B cell (primary cell): ENCODE measurements around the gene ADORA3. TPM values are rescaled to one million over a fixed set of nuclear protein-coding genes. Genes with fewer than 3 reads are reported as not detected.

Source experiments
- ATAC-seq: fragments of 200-7000 bp; cut with Tn5 transposase; one replicate; pipeline ENCODE4 v1.10.0; 2021; ENCODE audit warnings: low read depth, mild to moderate bottlenecking, moderate number of reproducible peaks, moderate library complexity
- CTCF ChIA-PET: fragments of 350-600 bp; sonication (Branson Sonifier 250); formaldehyde crosslinking; loops from one replicate; lab custom pipeline; 2021; ENCODE audit warnings: antibody characterized with exemption, inconsistent platforms; lab: Charles Lee
- POLR2A ChIA-PET: fragments of 350-600 bp; sonication (Branson Sonifier 250); formaldehyde crosslinking; loops from one replicate; lab custom pipeline; 2021; ENCODE audit warnings: antibody characterized with exemption; lab: Charles Lee
- DNase-seq: peaks from one replicate; pipeline ENCODE4 v3.0.0; 2013
- H2AFZ ChIP-seq: 2 replicates; pipeline ENCODE4 v1.6.1; 2012; ENCODE audit warnings: mild to moderate bottlenecking, low read depth, low read length; ENCODE audit not compliant: insufficient read depth, poor library complexity, severe bottlenecking
- H3K27ac ChIP-seq, 2 donors: 1 replicate in 1 of 2; 2 replicates in 1 of 2; pipeline ENCODE4 v1.5.1; 2012 to 2013; ENCODE audit warnings: low read length in 2 of 2, mild to moderate bottlenecking in 2 of 2, moderate library complexity in 1 of 2
- H3K27me3 ChIP-seq, 4 experiments: fragments of 200-600 bp in 1 of 4; sonication (generic) in 1 of 4; replicated peaks in 1 of 4; 1 replicate in 2 of 4; 2 replicates in 2 of 4; pipeline versions ENCODE4 v1.6.1 to v1.7.0; 2013 to 2016; ENCODE audit warnings: low read length in 3 of 4, mild to moderate bottlenecking in 2 of 4, mixed read lengths in 1 of 4, moderate library complexity in 1 of 4; ENCODE audit not compliant: insufficient read depth in 4 of 4, control insufficient read depth in 3 of 4; ENCODE audit errors: control extremely low read depth in 1 of 4
- H3K36me3 ChIP-seq, 2 experiments: replicated peaks in 1 of 2; 1 replicate in 1 of 2; 2 replicates in 1 of 2; pipeline versions ENCODE4 v1.6.1 to v1.7.1; 2013; ENCODE audit warnings: low read length in 1 of 2; ENCODE audit not compliant: insufficient read depth in 2 of 2, control insufficient read depth in 1 of 2; ENCODE audit errors: control extremely low read depth in 1 of 2, extremely low read depth in 1 of 2
- H3K4me1 ChIP-seq, 2 donors: fragments of 200-600 bp in 1 of 2; sonication (generic) in 1 of 2; 1 replicate in 1 of 2; 2 replicates in 1 of 2; pipeline versions ENCODE4 v1.5.1 to v1.6.1; 2013 to 2017; ENCODE audit warnings: low read length in 2 of 2; ENCODE audit not compliant: control insufficient read depth in 2 of 2, insufficient read depth in 2 of 2
- H3K4me2 ChIP-seq: replicated peaks from 2 replicates; pipeline ENCODE3; 2012; ENCODE audit warnings: mild to moderate bottlenecking, low read depth, low read length; ENCODE audit not compliant: poor library complexity, severe bottlenecking
- H3K4me3 ChIP-seq, 5 experiments: fragments of 200-600 bp in 1 of 5; sonication (generic) in 1 of 5; 1 replicate in 3 of 5; 2 replicates in 2 of 5; pipeline versions ENCODE4 v1.5.1 to v1.7.0; 2011 to 2016; ENCODE audit warnings: low read length in 4 of 5, mild to moderate bottlenecking in 4 of 5, low read depth in 2 of 5, control low read depth in 1 of 5, moderate library complexity in 1 of 5; ENCODE audit not compliant: insufficient read depth in 1 of 5; ENCODE audit errors: control extremely low read depth in 1 of 5, extremely low read depth in 1 of 5
- H3K79me2 ChIP-seq: fragments of 200-600 bp; sonication (generic); one replicate; pipeline ENCODE4 v1.6.0; 2016; ENCODE audit warnings: low read length; ENCODE audit not compliant: control insufficient read depth, insufficient read depth
- H3K9ac ChIP-seq: fragments of 200-600 bp; sonication (generic); 2 replicates; pipeline ENCODE4 v1.6.1; 2017; ENCODE audit warnings: mild to moderate bottlenecking, low read length, moderate library complexity
- H3K9me3 ChIP-seq, 3 donors: one replicate each; pipeline versions ENCODE4 v1.6.1 to v1.7.1; 2013; ENCODE audit warnings: low read length in 2 of 3; ENCODE audit not compliant: control insufficient read depth in 2 of 3, insufficient read depth in 1 of 3; ENCODE audit errors: control extremely low read depth in 1 of 3
- H4K20me1 ChIP-seq: 2 replicates; pipeline ENCODE4 v1.6.0; 2012; ENCODE audit warnings: mild to moderate bottlenecking, low read length; ENCODE audit not compliant: insufficient read depth, control insufficient read depth, poor library complexity, severe bottlenecking
- H3K27ac Mint-ChIP-seq: one replicate; pipeline ENCODE4 v1.8.0; 2021; ENCODE audit warnings: mixed read lengths
- H3K27me3 Mint-ChIP-seq: one replicate; pipeline ENCODE4 v1.8.0; 2021; ENCODE audit warnings: mixed read lengths
- H3K4me1 Mint-ChIP-seq: one replicate; pipeline ENCODE4 v1.8.0; 2021; ENCODE audit warnings: mixed read lengths
- H3K4me3 Mint-ChIP-seq: one replicate; pipeline ENCODE4 v1.8.0; 2021; ENCODE audit warnings: mixed read lengths
- H3K9me3 Mint-ChIP-seq: one replicate; pipeline ENCODE4 v1.8.0; 2022; ENCODE audit warnings: mixed read lengths; ENCODE audit not compliant: insufficient read depth
- EZH2 ChIP-seq: IDR thresholded peaks from 2 replicates; pipeline ENCODE4 v1.6.1; 2012; ENCODE audit warnings: borderline replicate concordance, low read depth, mild to moderate bottlenecking, moderate library complexity, low read length; ENCODE audit not compliant: insufficient read depth, poor library complexity, severe bottlenecking
- WGBS: methylation state at CpG from one replicate; pipeline ENCODE4 v1.1.5; 2013; ENCODE audit warnings: missing lambda C conversion rate; ENCODE audit not compliant: insufficient coverage; 5-methylcytosine and 5-hydroxymethylcytosine counted together
- intact Hi-C: fragments of 100-400 bp; cut with micrococcal nuclease; formaldehyde crosslinking; loops from one replicate; pipeline ENCODE4 v1.10.0; 2022
- polyA plus RNA-seq: library from polyadenylated mRNA; depleted of rRNA; stranded (reverse); fragments of >200 nt; gene quantifications from 2 replicates; pipeline ENCODE4 v1.2.3, GENCODE V29; 2012
- small RNA-seq: library from RNA; depleted of rRNA; stranded (forward); fragments of <200 nt; gene quantifications from one replicate; pipeline ENCODE3, GENCODE V24; 2012; ENCODE audit warnings: low replicate concordance, low read depth; ENCODE audit not compliant: insufficient read length
- total RNA-seq, 2 donors: library from RNA; stranded (reverse); fragments of 120-200 nt in 1 of 2; gene quantifications; 1 replicate in 1 of 2; 2 replicates in 1 of 2; pipeline versions ENCODE4 v1.2.3 to v1.2.4, GENCODE V29; 2013 to 2022
- TF ChIP-seq, protein P1 (sequence below): fragments of 200-600 bp; IDR thresholded peaks from one replicate; pipeline ENCODE4 v1.8.0; 2022; ENCODE audit warnings: antibody characterized with exemption, mild to moderate bottlenecking

ADORA3 gene
- total and polyA plus RNA-seq, 2 donors (not counting 1 experiment from before 2014, with no cell fraction given), result 0.04 to 0.39 TPM

DNA sequence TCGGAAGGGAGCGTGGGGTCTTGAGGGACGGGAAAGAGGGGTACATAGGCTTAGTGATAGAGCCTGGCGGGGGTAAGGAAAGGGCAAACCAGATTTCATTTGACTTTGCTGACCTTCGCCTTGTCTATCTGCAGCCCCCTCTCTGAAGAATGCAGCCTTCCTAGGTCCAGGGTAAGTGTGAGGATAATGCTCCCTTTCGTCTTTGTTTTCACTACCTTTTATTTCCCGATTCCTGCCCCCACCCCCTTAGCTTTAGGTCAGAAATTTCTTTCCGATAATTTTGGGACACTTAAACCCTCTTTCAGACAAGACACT, 53.8 kb downstream of the ADORA3 start:
- CTCF ChIA-PET, result interaction anchor here (0.8 to 2.2 kb wide), 3 partner anchors 31 to 139 kb away, joined by 3 to 14 read pairs (median 4); no protein-coding TSS in a partner anchor
- Mint-ChIP-seq H3K4me3 (peak overlapping the region; percentile 100), H3K4me1 (peaks cover 76% of the 10 kb centered on the region), H3K9me3 (no peaks in the 10 kb centered on the region), H3K27me3 (no peaks in the 10 kb centered on the region), H3K27ac (peak overlapping the region; percentile 99)
- Histone ChIP-seq H3K4me2 (peak overlapping the region; percentile 94), H4K20me1 (peaks cover 24% of the 10 kb centered on the region), H3K79me2 (peaks cover 67% of the 10 kb centered on the region), H3K4me3 (peak overlapping the region; percentile 76 to 94 (median 85)), H3K36me3 (peaks cover 0 to 46% of the 10 kb centered on the region in 2 experiments), H3K27me3 (no peaks in the 10 kb centered on the region), H3K27ac (peak overlapping the region; percentile 60 to 95), H2AFZ (peak overlapping the region; percentile 97), H3K9ac (peak overlapping the region; percentile 99), H3K9me3 (no peaks in the 10 kb centered on the region), H3K4me1 (peaks cover 42 to 51% of the 10 kb centered on the region in 2 donors)
- whole genome bisulfite sequencing, result 0% methylated on average over 5 of the region's 8 CpGs
- POLR2A ChIA-PET, result interaction anchor here (0.7 to 1.2 kb wide), 2 partner anchors 54 to 57 kb away, joined by 3 to 6 read pairs; no protein-coding TSS in a partner anchor
- no peak for TF ChIP-seq EZH2
- TF ChIP-seq, protein P1, sequence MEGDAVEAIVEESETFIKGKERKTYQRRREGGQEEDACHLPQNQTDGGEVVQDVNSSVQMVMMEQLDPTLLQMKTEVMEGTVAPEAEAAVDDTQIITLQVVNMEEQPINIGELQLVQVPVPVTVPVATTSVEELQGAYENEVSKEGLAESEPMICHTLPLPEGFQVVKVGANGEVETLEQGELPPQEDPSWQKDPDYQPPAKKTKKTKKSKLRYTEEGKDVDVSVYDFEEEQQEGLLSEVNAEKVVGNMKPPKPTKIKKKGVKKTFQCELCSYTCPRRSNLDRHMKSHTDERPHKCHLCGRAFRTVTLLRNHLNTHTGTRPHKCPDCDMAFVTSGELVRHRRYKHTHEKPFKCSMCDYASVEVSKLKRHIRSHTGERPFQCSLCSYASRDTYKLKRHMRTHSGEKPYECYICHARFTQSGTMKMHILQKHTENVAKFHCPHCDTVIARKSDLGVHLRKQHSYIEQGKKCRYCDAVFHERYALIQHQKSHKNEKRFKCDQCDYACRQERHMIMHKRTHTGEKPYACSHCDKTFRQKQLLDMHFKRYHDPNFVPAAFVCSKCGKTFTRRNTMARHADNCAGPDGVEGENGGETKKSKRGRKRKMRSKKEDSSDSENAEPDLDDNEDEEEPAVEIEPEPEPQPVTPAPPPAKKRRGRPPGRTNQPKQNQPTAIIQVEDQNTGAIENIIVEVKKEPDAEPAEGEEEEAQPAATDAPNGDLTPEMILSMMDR, result no peak
- intact Hi-C loops, result loop anchor here (1.0 to 10.0 kb wide), 7 partner anchors 22 to 1625 kb away; partner anchors contain the start of genes CEPT1, DDX20, DRAM2 and LRIG2
- ATAC-seq (no peak), DNase-seq (no peak)

Small RNAs within 50 kb of the gene (small RNA-seq; reads per million reads assigned to genes)
- not detected for gene RNU6-792P

Other genes with a start within 250 kb of the ADORA3 start
- not detected in 2 replicates for gene CHIA, start 212.8 kb downstream of the ADORA3 start, total RNA-seq
- not detected in 2 replicates for gene CHIA, start 212.8 kb downstream of the ADORA3 start, polyA plus RNA-seq
- gene OVGP1, start 75.9 kb downstream of the ADORA3 start, total RNA-seq, result 3.3 and 5.4 TPM in 2 replicates
- 8.8 and 14.2 TPM in 2 replicates for gene OVGP1, start 75.9 kb downstream of the ADORA3 start, polyA plus RNA-seq
- gene WDR77, start 54.4 kb downstream of the ADORA3 start, total RNA-seq, result 40.5 and 41.4 TPM in 2 replicates
- gene WDR77, start 54.4 kb downstream of the ADORA3 start, polyA plus RNA-seq, result 65.0 and 85.5 TPM in 2 replicates
- gene ATP5PB, start 54.2 kb downstream of the ADORA3 start, total RNA-seq, result 110 and 113 TPM in 2 replicates
- 52.9 and 81.2 TPM in 2 replicates for gene ATP5PB, start 54.2 kb downstream of the ADORA3 start, polyA plus RNA-seq
- 46.3 and 47.6 TPM in 2 replicates for gene C1orf162, start 29.6 kb downstream of the ADORA3 start, total RNA-seq
- gene C1orf162, start 29.6 kb downstream of the ADORA3 start, polyA plus RNA-seq, result 64.8 and 91.3 TPM in 2 replicates
- not detected in 2 replicates for gene TMIGD3, start within 50 bp of the ADORA3 start, total RNA-seq
- gene TMIGD3, start within 50 bp of the ADORA3 start, polyA plus RNA-seq, result 0.19 TPM in 1 of 2 replicates, not detected in the other
- gene RAP1A, start 116.2 kb upstream of the ADORA3 start, total RNA-seq, result 74.6 and 75.3 TPM in 2 replicates
- gene RAP1A, start 116.2 kb upstream of the ADORA3 start, polyA plus RNA-seq, result 32.6 and 39.8 TPM in 2 replicates
- 6.4 and 6.5 TPM in 2 replicates for gene INKA2, start 235.8 kb upstream of the ADORA3 start, total RNA-seq
- gene INKA2, start 235.8 kb upstream of the ADORA3 start, polyA plus RNA-seq, result 0.67 and 1.5 TPM in 2 replicates